ENCODE data around the gene NMUR1.

NMUR1 gene

GRCh38 chr2:231554327-231554726, 24.1 kb upstream of the NMUR1 start:
- no peaks in the 10 kb centered on the region for H3K27me3 ChIP-seq (replicated peaks)
- DNase-seq, result no peak
- H3K4me3 ChIP-seq (ENCODE audit: low read depth, low read length), result no peak overlapping the region
- no peaks in the 10 kb centered on the region for H3K36me3 ChIP-seq (replicated peaks)
- no peak overlapping the region for H3K27ac ChIP-seq
- in situ Hi-C loops (cut with HindIII; ENCODE audit: low pct_ligation_motif_present, low sequenced_read_pairs), result no loop called here
- no peak for TF ChIP-seq CTCF (IDR thresholded peaks at IDR 0.05; ENCODE audit: low read depth, low read length, missing control alignments)

- Histone ChIP-seq H3K36me3 (replicated peaks) (no peaks in the 10 kb centered on the region), H3K27ac (no peak overlapping the region), H3K27me3 (replicated peaks) (no peaks in the 10 kb centered on the region), H3K4me3 (ENCODE audit: low read depth, low read length) (no peak overlapping the region)
- in situ Hi-C loops (cut with HindIII; ENCODE audit: low pct_ligation_motif_present, low sequenced_read_pairs), result no loop called here
- DNase-seq, result no peak
- TF ChIP-seq CTCF (IDR thresholded peaks at IDR 0.05; ENCODE audit: low read depth, low read length, missing control alignments), result no peak
Measured at GRCh38 chr2:231552752-231553151, 22.5 kb upstream of the NMUR1 start.

- Histone ChIP-seq H3K27me3 (replicated peaks) (no peaks in the 10 kb centered on the region), H3K27ac (no peak overlapping the region), H3K4me3 (ENCODE audit: low read depth, low read length) (no peak overlapping the region), H3K36me3 (replicated peaks) (no peaks in the 10 kb centered on the region)
- no peak for TF ChIP-seq CTCF (IDR thresholded peaks at IDR 0.05; ENCODE audit: low read depth, low read length, missing control alignments)
- in situ Hi-C loops (cut with HindIII; ENCODE audit: low pct_ligation_motif_present, low sequenced_read_pairs), result no loop called here
- DNase-seq, result no peak
Measured at GRCh38 chr2:231549446-231550239, 19.4 kb upstream of the NMUR1 start.

DNA sequence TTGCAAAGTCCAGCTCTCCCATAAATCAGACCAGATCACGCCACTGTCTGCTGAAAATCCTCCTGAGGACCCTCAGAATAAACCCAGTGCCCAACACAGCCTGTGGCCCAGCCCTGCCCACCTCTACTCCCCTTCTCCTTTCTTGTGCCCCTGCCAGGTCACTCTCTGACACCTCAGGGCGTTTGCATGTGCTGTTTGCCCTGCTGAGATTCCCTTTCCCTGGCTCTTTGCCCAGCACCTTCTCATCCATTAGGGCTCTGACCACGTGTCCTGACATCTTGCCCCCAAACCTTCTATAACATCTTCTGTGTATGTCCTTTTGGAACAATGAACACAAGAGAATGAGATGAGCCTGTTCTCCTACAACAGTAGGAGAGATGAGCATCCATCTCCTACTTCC, 18.5 kb upstream of the NMUR1 start:
- Histone ChIP-seq H3K36me3 (replicated peaks) (no peaks in the 10 kb centered on the region), H3K27me3 (replicated peaks) (no peaks in the 10 kb centered on the region), H3K4me3 (ENCODE audit: low read depth, low read length) (no peak overlapping the region), H3K27ac (no peak overlapping the region)
- DNase-seq, result no peak
- in situ Hi-C loops (cut with HindIII; ENCODE audit: low pct_ligation_motif_present, low sequenced_read_pairs), result no loop called here
- no peak for TF ChIP-seq CTCF (IDR thresholded peaks at IDR 0.05; ENCODE audit: low read depth, low read length, missing control alignments)

GRCh38 chr2:231547315-231548110, 17.3 kb upstream of the NMUR1 start:
- no peak for TF ChIP-seq CTCF (IDR thresholded peaks at IDR 0.05; ENCODE audit: low read depth, low read length, missing control alignments)
- Histone ChIP-seq H3K27ac (no peak overlapping the region), H3K27me3 (replicated peaks) (no peaks in the 10 kb centered on the region), H3K4me3 (ENCODE audit: low read depth, low read length) (no peak overlapping the region), H3K36me3 (replicated peaks) (no peaks in the 10 kb centered on the region)
- in situ Hi-C loops (cut with HindIII; ENCODE audit: low pct_ligation_motif_present, low sequenced_read_pairs), result no loop called here
- DNase-seq, result no peak
